ENCODE measurements around the gene TMEM178A.

- TF ChIP-seq CTCF (IDR thresholded peaks at IDR 0.05) (no peak), EP300 (IDR thresholded peaks at IDR 0.05) (no peak)
These were observed 47.5 kb upstream of the TMEM178A start for GRCh38 chr2:39618236-39618635.

Data from sigmoid colon (tissue), 4 donors.